Measurements from ENCODE around the gene CCDC91. TPM values are rescaled to one million over a fixed set of nuclear protein-coding genes. Genes with fewer than 3 reads are reported as not detected.

The CCDC91 gene
- total and polyA plus RNA-seq, 9 of the 15 experiments (the other 6 are each of a cell fraction or from before 2014, with no cell fraction given): 10.1 to 31.1 (median 26.3) TPM

DNA sequence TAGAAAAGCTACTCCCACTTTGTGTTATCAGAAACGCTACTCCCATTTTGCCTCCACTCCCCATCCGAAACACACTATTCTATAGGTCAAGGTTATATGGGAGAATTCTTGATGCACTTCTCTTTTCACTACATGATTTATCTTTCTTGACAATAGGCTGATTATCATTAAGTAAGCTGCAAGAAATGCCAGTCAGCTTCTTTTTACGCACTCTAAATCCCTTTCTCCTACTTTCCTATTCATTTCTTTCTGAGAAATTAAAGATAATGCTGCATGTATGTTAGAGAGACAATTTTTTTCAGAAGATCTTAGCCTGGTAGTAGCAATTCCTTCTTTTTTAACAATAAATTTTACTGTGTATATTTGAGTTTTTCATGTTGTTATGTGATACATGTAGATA, 41.0 kb upstream of the CCDC91 start:
- Histone ChIP-seq H3K9me1 (ENCODE audit: control insufficient read depth, insufficient read depth, low read length) (no peaks in the 10 kb centered on the region), H3K27me3 (ENCODE audit: control insufficient read depth in 2 of 2, insufficient read depth in 2 of 2, low read length in 2 of 2) (no peaks in the 10 kb centered on the region), H3K27ac (ENCODE audit: extremely low read depth, low read depth, low read length) (no peak overlapping the region), H3K4me3 (no peak overlapping the region), H3K4me2 (ENCODE audit: insufficient read depth, low read length) (0 out of 2 replicates have a peak overlapping the region, but pooled peaks have one; percentile 6), H3K36me3 (ENCODE audit: control insufficient read depth, insufficient read depth, low read length) (no peaks in the 10 kb centered on the region), H3K9me3 (replicated peaks; ENCODE audit: control insufficient read depth, insufficient read depth, low read depth, low read length) (no peaks in the 10 kb centered on the region), H4K20me1 (replicated peaks; ENCODE audit: control insufficient read depth, insufficient read depth, low read length) (no peaks in the 10 kb centered on the region), H3K4me1 (replicated peaks in 1 of 2; ENCODE audit: control insufficient read depth in 2 of 2, insufficient read depth in 2 of 2, low read length in 2 of 2) (peaks cover 5 to 21% of the 10 kb centered on the region in 2 experiments; a peak in 3 of 5 replicates), H2AFZ (ENCODE audit: low read depth, low read length) (peak overlapping the region; percentile 71), H3K9ac (ENCODE audit: insufficient read depth in 1 of 2, low read depth in 2 of 2, low read length in 2 of 2) (no peak overlapping the region), H3K79me2 (ENCODE audit: control insufficient read depth, insufficient read depth, low read length) (no peaks in the 10 kb centered on the region)
- ChIA-PET CTCF (ENCODE audit: low intra/inter-chr PET ratio) (no interaction called here), POLR2A (no interaction called here)
- FAIRE-seq: no peak
- no TSS peak for BruUV-seq (replicated peaks)
- intact Hi-C loops (cut with micrococcal nuclease) (no loop called here), in situ Hi-C loops (cut with MboI) (no loop called here)
- 28% methylated on average over 3 of the region's 3 CpGs for WGBS (ENCODE audit: insufficient coverage, low coverage, missing lambda C conversion rate)
- TF ChIP-seq SAFB2 (IDR thresholded peaks at IDR 0.05; ENCODE audit: borderline replicate concordance, low read depth, low read length, severe bottlenecking) (no peak), GATA2 (CRISPR knock-in tag; IDR thresholded peaks at IDR 0.05) (no peak), ZNF316 (IDR thresholded peaks at IDR 0.05) (peak; percentile 63), ZNF583 (CRISPR knock-in tag; IDR thresholded peaks at IDR 0.05) (no peak), MAFG (tag; conservative IDR thresholded peaks at IDR 0.05) (peak; percentile 33; the same call in 1 of the 2 replicates), C11orf30 (IDR thresholded peaks at IDR 0.05; ENCODE audit: low read depth) (peak; percentile 54; the same call in 1 of the 2 replicates), MEIS2 (IDR thresholded peaks at IDR 0.05; ENCODE audit: partially characterized antibody) (peak; percentile 43)
- DNase-seq (ENCODE audit: extremely low read depth in 1 of 4, low spot score in 3 of 4): no peak
- no peak for ATAC-seq

DNA sequence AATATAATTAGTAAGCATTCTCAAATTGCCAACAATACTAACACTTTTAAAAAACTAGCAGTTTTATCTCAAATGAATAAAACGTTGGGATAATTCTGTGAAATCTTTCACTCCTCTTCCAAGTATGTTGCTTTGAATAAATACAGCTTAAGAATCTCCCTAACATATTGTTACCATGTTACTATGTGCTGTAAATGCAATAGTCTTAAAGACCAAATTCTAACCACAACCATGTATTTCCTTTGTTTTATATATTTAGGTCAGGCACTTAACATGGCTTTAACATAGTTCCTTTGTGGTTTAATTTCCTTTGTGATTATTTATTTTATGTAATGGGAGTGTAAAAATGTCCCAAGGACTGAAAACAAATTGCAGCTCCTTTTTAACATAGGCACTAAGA, 33.9 kb upstream of the CCDC91 start:
- H3K9ac ChIP-seq (ENCODE audit: insufficient read depth in 1 of 2, low read depth in 2 of 2, low read length in 2 of 2): peak overlapping the region in 1 of 2 experiments; percentile 60; a peak in 2 of 4 replicates
- FAIRE-seq (no peak), DNase-seq (ENCODE audit: extremely low read depth in 1 of 4, low spot score in 3 of 4) (no peak), ATAC-seq (peak; percentile 52)
- 5% methylated on average over 1 of the region's 1 CpG for WGBS (ENCODE audit: insufficient coverage, low coverage, missing lambda C conversion rate)
- H4K20me1 ChIP-seq (replicated peaks; ENCODE audit: control insufficient read depth, insufficient read depth, low read length): no peaks in the 10 kb centered on the region
- in situ Hi-C loops (cut with MboI) (no loop called here), intact Hi-C loops (cut with micrococcal nuclease) (no loop called here)
- H3K4me2 ChIP-seq (ENCODE audit: insufficient read depth, low read length): peak overlapping the region; percentile 69; the same call in 1 of the 2 replicates
- H3K9me3 ChIP-seq (replicated peaks; ENCODE audit: control insufficient read depth, insufficient read depth, low read depth, low read length): no peaks in the 10 kb centered on the region
- peaks cover 0 to 18% of the 10 kb centered on the region in 2 experiments; a peak in 3 of 5 replicates for H3K4me1 ChIP-seq (replicated peaks in 1 of 2; ENCODE audit: control insufficient read depth in 2 of 2, insufficient read depth in 2 of 2, low read length in 2 of 2)
- H3K4me3 ChIP-seq: no peak overlapping the region
- peak overlapping the region; percentile 96 for H2AFZ ChIP-seq (ENCODE audit: low read depth, low read length)
- TF ChIP-seq NFE2L1 (tag; IDR thresholded peaks at IDR 0.05; ENCODE audit: borderline replicate concordance, low read depth): no peak
- TF ChIP-seq, protein P1, sequence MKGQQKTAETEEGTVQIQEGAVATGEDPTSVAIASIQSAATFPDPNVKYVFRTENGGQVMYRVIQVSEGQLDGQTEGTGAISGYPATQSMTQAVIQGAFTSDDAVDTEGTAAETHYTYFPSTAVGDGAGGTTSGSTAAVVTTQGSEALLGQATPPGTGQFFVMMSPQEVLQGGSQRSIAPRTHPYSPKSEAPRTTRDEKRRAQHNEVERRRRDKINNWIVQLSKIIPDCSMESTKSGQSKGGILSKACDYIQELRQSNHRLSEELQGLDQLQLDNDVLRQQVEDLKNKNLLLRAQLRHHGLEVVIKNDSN (CRISPR knock-in tag; IDR thresholded peaks at IDR 0.05): no peak
- TF ChIP-seq POLR3G (IDR thresholded peaks at IDR 0.05; ENCODE audit: extremely low read depth, insufficient read length, insufficient replicate concordance): no peak
- TF ChIP-seq, protein P2, sequence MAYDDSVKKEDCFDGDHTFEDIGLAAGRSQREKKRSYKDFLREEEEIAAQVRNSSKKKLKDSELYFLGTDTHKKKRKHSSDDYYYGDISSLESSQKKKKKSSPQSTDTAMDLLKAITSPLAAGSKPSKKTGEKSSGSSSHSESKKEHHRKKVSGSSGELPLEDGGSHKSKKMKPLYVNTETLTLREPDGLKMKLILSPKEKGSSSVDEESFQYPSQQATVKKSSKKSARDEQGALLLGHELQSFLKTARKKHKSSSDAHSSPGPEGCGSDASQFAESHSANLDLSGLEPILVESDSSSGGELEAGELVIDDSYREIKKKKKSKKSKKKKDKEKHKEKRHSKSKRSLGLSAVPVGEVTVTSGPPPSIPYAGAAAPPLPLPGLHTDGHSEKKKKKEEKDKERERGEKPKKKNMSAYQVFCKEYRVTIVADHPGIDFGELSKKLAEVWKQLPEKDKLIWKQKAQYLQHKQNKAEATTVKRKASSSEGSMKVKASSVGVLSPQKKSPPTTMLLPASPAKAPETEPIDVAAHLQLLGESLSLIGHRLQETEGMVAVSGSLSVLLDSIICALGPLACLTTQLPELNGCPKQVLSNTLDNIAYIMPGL (CRISPR knock-in tag; IDR thresholded peaks at IDR 0.05): no peak
- peak; percentile 27; the same call in 1 of the 2 replicates for TF ChIP-seq ZNF316 (IDR thresholded peaks at IDR 0.05)
- TF ChIP-seq BRD9 (IDR thresholded peaks at IDR 0.05; ENCODE audit: low read depth, partially characterized antibody): no peak
- no peak for TF ChIP-seq PPARD (CRISPR knock-in tag; IDR thresholded peaks at IDR 0.05)
- POLR2A ChIA-PET: interaction anchor here (0.6 to 2.3 kb wide), 6 partner anchors 9 to 35 kb away, joined by 3 to 5 read pairs (median 4); no protein-coding TSS in a partner anchor
- no peaks in the 10 kb centered on the region for H3K27me3 ChIP-seq (ENCODE audit: control insufficient read depth in 2 of 2, insufficient read depth in 2 of 2, low read length in 2 of 2)
- CTCF ChIA-PET (ENCODE audit: low intra/inter-chr PET ratio): no interaction called here
- no peaks in the 10 kb centered on the region for H3K9me1 ChIP-seq (ENCODE audit: control insufficient read depth, insufficient read depth, low read length)
- H3K27ac ChIP-seq (ENCODE audit: extremely low read depth, low read depth, low read length): peak overlapping the region; percentile 73; the same call in 1 of the 3 replicates
- BruUV-seq (replicated peaks): no TSS peak
- no peaks in the 10 kb centered on the region for H3K36me3 ChIP-seq (ENCODE audit: control insufficient read depth, insufficient read depth, low read length)
- H3K79me2 ChIP-seq (ENCODE audit: control insufficient read depth, insufficient read depth, low read length): no peaks in the 10 kb centered on the region
